SK-N-SH treated with all-trans-retinoic acid at 6 μM for 48 hours (cell line): ENCODE measurements around the gene MEPCE.

Experiments used
- ATAC-seq: fragments of 200-7000 bp; cut with Tn5 transposase; 3 replicates; pipeline ENCODE4 v1.9.1; 2020; ENCODE audit warnings: mild to moderate bottlenecking, moderate library complexity
- ARNTL ChIP-seq: fragments of 450-650 bp; formaldehyde crosslinking; IDR thresholded peaks from 2 replicates; pipeline ENCODE4 v1.5.0; 2020; ENCODE audit warnings: low read depth, mild to moderate bottlenecking, moderate library complexity, borderline replicate concordance
- BACH2 ChIP-seq: fragments of 250-450 bp; sonication (Bioruptor Pico); IDR thresholded peaks from 2 replicates; pipeline ENCODE4 v1.9.0; 2021; ENCODE audit warnings: mild to moderate bottlenecking, borderline replicate concordance
- CREB5 ChIP-seq: fragments of 250-450 bp; sonication (Bioruptor Pico); IDR thresholded peaks from 2 replicates; pipeline ENCODE4 v1.5.1; 2020; ENCODE audit warnings: low read depth, mild to moderate bottlenecking, moderate library complexity
- CSDC2 ChIP-seq: fragments of 250-450 bp; sonication (Bioruptor Pico); IDR thresholded peaks from 2 replicates; pipeline ENCODE4 v1.5.0; 2020; ENCODE audit warnings: mild to moderate bottlenecking, moderate library complexity
- CSRNP3 ChIP-seq: fragments of 250-450 bp; sonication (Bioruptor Pico); IDR thresholded peaks from 2 replicates; pipeline ENCODE4 v1.5.1; 2021; ENCODE audit warnings: mild to moderate bottlenecking, moderate library complexity
- ESRRG ChIP-seq: fragments of 250-450 bp; sonication (Bioruptor Pico); IDR thresholded peaks from 2 replicates; pipeline ENCODE4 v1.6.1; 2021; ENCODE audit warnings: mild to moderate bottlenecking
- GLIS3 ChIP-seq: fragments of 250-450 bp; sonication (Bioruptor Pico); IDR thresholded peaks from 2 replicates; pipeline ENCODE4 v1.5.0; 2020; ENCODE audit warnings: mild to moderate bottlenecking, moderate library complexity
- ISL1 ChIP-seq: fragments of 250-450 bp; sonication (Bioruptor Pico); IDR thresholded peaks from 2 replicates; pipeline ENCODE4 v2.1.2; 2022; ENCODE audit warnings: mild to moderate bottlenecking, moderate library complexity
- OSR1 ChIP-seq: fragments of 250-450 bp; sonication (Bioruptor Pico); IDR thresholded peaks from 2 replicates; pipeline ENCODE4 v1.8.0; 2022; ENCODE audit warnings: moderate library complexity, mild to moderate bottlenecking, inconsistent platforms
- POU6F1 ChIP-seq: fragments of 250-450 bp; sonication (Bioruptor Pico); IDR thresholded peaks from 2 replicates; pipeline ENCODE4 v1.8.0; 2021; ENCODE audit warnings: low read depth, mild to moderate bottlenecking, moderate library complexity, borderline replicate concordance
- PPARA ChIP-seq: fragments of 250-450 bp; sonication (Bioruptor Pico); IDR thresholded peaks from 2 replicates; pipeline ENCODE4 v1.5.0; 2020; ENCODE audit warnings: mild to moderate bottlenecking, borderline replicate concordance
- RARB ChIP-seq: fragments of 250-450 bp; sonication (Bioruptor Pico); IDR thresholded peaks from 2 replicates; pipeline ENCODE4 v1.8.0; 2021; ENCODE audit warnings: mild to moderate bottlenecking, moderate library complexity
- SNAI2 ChIP-seq: fragments of 250-450 bp; sonication (Bioruptor Pico); IDR thresholded peaks from 2 replicates; pipeline ENCODE4 v1.5.0; 2020; ENCODE audit warnings: mild to moderate bottlenecking, moderate library complexity
- TCF4 ChIP-seq: fragments of 250-450 bp; sonication (Bioruptor Pico); IDR thresholded peaks from 2 replicates; pipeline ENCODE4 v1.8.0; 2021; ENCODE audit warnings: mild to moderate bottlenecking, moderate library complexity, borderline replicate concordance
- TOX ChIP-seq: fragments of 250-450 bp; sonication (Bioruptor Pico); IDR thresholded peaks from 2 replicates; pipeline ENCODE4 v1.8.0; 2021; ENCODE audit warnings: mild to moderate bottlenecking, moderate library complexity, borderline replicate concordance
- TSHZ2 ChIP-seq: fragments of 250-450 bp; sonication (Bioruptor Pico); IDR thresholded peaks from 2 replicates; pipeline ENCODE4 v1.5.0; 2020; ENCODE audit warnings: mild to moderate bottlenecking, moderate library complexity
- ZC3H10 ChIP-seq: fragments of 250-450 bp; sonication (Bioruptor Pico); IDR thresholded peaks from 2 replicates; pipeline ENCODE4 v1.5.1; 2021; ENCODE audit warnings: mild to moderate bottlenecking, moderate library complexity
- ZFP3 ChIP-seq: fragments of 250-450 bp; sonication (Bioruptor Pico); IDR thresholded peaks from 2 replicates; pipeline ENCODE4 v1.5.0; 2020; ENCODE audit warnings: mild to moderate bottlenecking, moderate library complexity
- ZFP30 ChIP-seq: fragments of 450-650 bp; formaldehyde crosslinking; IDR thresholded peaks from 2 replicates; pipeline ENCODE4 v1.5.0; 2022; ENCODE audit warnings: mild to moderate bottlenecking, moderate library complexity
- ZNF565 ChIP-seq: fragments of 450-650 bp; formaldehyde crosslinking; conservative IDR thresholded peaks from 2 replicates; pipeline ENCODE4 v1.5.0; 2020; ENCODE audit warnings: low read depth, mild to moderate bottlenecking, moderate library complexity
- ZNF70 ChIP-seq: fragments of 450-650 bp; formaldehyde crosslinking; IDR thresholded peaks from 2 replicates; pipeline ENCODE4 v1.5.0; 2020; ENCODE audit warnings: mild to moderate bottlenecking, moderate library complexity

The MEPCE gene

GRCh38 chr7:100386940-100387339, 42.7 kb upstream of the MEPCE start:
- ATAC-seq: no peak
- TF ChIP-seq ZNF565 (CRISPR knock-in tag): no peak
- no peak for TF ChIP-seq ARNTL (CRISPR knock-in tag)
- no peak for TF ChIP-seq TCF4
- TF ChIP-seq CREB5 (CRISPR knock-in tag): no peak
- TF ChIP-seq ZFP3: no peak
- TF ChIP-seq ZNF70 (CRISPR knock-in tag): no peak
- no peak for TF ChIP-seq BACH2 (CRISPR knock-in tag)
- no peak for TF ChIP-seq CSDC2
- no peak for TF ChIP-seq PPARA
- TF ChIP-seq OSR1: no peak
- TF ChIP-seq CSRNP3 (CRISPR knock-in tag): no peak
- no peak for TF ChIP-seq GLIS3
- TF ChIP-seq ZFP30 (CRISPR knock-in tag): no peak
- TF ChIP-seq ESRRG (CRISPR knock-in tag): no peak
- no peak for TF ChIP-seq TOX (CRISPR knock-in tag)
- no peak for TF ChIP-seq RARB
- TF ChIP-seq ISL1: no peak

GRCh38 chr7:100387695-100388094, 41.9 kb upstream of the MEPCE start:
- TF ChIP-seq RARB: no peak
- TF ChIP-seq ZC3H10: no peak
- TF ChIP-seq SNAI2 (CRISPR knock-in tag): no peak
- TF ChIP-seq TCF4: no peak
- TF ChIP-seq ARNTL (CRISPR knock-in tag): no peak
- no peak for TF ChIP-seq CSRNP3 (CRISPR knock-in tag)
- no peak for TF ChIP-seq ZFP3
- TF ChIP-seq GLIS3: no peak
- TF ChIP-seq TSHZ2 (CRISPR knock-in tag): no peak
- no peak for TF ChIP-seq ESRRG (CRISPR knock-in tag)
- TF ChIP-seq TOX (CRISPR knock-in tag): no peak
- TF ChIP-seq ISL1: no peak
- no peak for TF ChIP-seq POU6F1 (CRISPR knock-in tag)
- no peak for TF ChIP-seq BACH2 (CRISPR knock-in tag)
- TF ChIP-seq CREB5 (CRISPR knock-in tag): no peak
- TF ChIP-seq ZFP30 (CRISPR knock-in tag): no peak
- TF ChIP-seq ZNF565 (CRISPR knock-in tag): no peak
- TF ChIP-seq CSDC2: no peak
- TF ChIP-seq ZNF70 (CRISPR knock-in tag): no peak
- ATAC-seq: no peak
